NK-92 (cell line): ENCODE data around the gene LPIN2.
"Not testable (repeated sequence)": the region's sequence is repeated elsewhere in the genome, so short reads cannot be mapped to it uniquely, and the experiment has no call there.

Experiments used
- DNase-seq: peaks from one replicate; lab custom pipeline; 2025; ENCODE audit not compliant: unreplicated experiment; lab: John Stamatoyannopoulos, UW

LPIN2 gene, protein sequence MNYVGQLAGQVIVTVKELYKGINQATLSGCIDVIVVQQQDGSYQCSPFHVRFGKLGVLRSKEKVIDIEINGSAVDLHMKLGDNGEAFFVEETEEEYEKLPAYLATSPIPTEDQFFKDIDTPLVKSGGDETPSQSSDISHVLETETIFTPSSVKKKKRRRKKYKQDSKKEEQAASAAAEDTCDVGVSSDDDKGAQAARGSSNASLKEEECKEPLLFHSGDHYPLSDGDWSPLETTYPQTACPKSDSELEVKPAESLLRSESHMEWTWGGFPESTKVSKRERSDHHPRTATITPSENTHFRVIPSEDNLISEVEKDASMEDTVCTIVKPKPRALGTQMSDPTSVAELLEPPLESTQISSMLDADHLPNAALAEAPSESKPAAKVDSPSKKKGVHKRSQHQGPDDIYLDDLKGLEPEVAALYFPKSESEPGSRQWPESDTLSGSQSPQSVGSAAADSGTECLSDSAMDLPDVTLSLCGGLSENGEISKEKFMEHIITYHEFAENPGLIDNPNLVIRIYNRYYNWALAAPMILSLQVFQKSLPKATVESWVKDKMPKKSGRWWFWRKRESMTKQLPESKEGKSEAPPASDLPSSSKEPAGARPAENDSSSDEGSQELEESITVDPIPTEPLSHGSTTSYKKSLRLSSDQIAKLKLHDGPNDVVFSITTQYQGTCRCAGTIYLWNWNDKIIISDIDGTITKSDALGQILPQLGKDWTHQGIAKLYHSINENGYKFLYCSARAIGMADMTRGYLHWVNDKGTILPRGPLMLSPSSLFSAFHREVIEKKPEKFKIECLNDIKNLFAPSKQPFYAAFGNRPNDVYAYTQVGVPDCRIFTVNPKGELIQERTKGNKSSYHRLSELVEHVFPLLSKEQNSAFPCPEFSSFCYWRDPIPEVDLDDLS

DNA sequence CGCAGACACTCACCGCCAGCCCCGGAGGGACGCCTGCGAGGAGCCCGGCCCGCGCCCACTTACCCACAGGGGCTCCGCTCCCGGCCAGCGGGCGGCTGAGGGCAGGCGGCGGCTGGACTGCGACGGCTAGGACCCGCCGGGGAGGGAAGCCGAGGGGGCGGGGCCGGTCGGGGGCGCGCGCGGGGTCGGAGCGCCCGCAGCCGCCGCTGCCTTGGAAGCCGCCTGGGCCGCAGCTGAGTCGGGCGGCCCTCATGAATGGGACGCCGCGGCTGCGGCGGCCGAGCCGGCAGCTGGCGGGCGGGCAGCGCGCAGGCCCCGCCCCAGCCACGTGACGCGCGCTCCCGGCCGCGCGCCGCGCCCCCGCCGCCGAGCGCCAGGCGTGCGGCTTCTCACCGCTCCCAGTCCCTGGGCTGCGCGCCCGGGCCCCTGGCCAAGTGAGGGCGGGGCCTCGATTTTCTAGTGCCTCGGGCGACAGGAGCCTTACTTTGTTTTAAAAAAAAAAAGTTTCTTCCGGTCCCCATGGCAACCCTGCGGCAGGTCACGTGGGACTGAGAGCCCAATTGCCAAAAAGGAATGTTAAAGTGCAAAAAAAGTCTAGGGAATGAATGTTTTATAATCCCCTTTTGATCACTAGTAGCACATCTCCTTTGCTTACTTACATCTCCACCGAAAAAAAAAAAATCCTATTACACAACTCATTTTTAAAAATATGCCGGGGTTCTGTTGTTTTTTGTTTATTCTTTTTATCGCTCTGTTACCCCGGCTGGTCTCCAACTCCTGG is at the start of gene LPIN2:
Gene LPIN2, minus strand, starts transcription at position 121 of the 781 bp plus-strand sequence. CDS start 52,304 bp downstream, outside the sequence.
- DNase-seq, result peak; percentile 79

- DNase-seq, result no peak
Measured at GRCh38 chr18:3061581-3062312, 48.8 kb upstream of the LPIN2 start.

GRCh38 chr18:3060667-3061580 is 48.0 kb upstream of the LPIN2 start:
- DNase-seq, result no peak

DNA sequence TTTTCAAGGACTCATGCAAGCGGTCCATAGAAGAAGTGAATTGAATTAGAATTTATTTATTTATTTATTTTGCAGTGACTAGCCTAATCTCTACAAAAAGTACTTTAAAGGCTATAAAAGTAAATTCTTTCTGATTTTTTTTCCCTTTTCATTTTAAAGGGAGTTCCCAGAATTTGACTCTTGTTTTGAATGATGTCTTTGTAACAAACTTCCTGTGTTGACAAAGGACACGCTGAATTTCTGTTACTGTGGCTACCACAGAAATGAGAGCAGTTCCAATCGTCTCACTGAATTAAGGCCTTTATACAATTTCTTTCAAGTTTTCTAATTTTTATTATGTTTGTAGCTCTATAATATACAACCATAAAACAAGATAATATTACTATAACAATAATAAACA is 46.3 kb upstream of the LPIN2 start:
- no peak for DNase-seq

GRCh38 chr18:3058328-3059191 is 45.6 kb upstream of the LPIN2 start:
- no peak for DNase-seq

- DNase-seq, result no peak
Measured at GRCh38 chr18:3057526-3057925, 44.6 kb upstream of the LPIN2 start.

- no peak for DNase-seq
Measured at GRCh38 chr18:3056311-3056710, 43.4 kb upstream of the LPIN2 start.

DNA sequence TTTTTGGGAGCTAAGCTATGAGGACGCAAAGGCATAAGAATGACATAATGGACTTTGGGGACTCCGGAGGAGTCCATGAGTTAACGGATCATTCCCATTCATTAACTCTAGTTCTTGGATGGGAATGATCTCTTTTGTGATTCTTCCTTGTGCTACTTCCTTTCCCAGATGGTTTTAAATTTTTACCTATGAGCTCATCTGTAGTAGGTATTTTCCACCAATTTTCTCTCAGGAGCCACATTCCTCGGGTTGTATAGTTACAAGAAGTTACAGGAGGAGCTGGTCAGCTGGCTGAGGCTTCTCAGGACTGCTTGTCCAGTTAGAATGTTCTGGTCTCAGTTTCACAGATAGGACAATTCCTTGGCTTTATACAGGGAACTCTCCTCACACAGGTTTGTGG is 42.9 kb upstream of the LPIN2 start:
- DNase-seq, result no peak

- no peak for DNase-seq
Measured at GRCh38 chr18:3055186-3055728, 42.3 kb upstream of the LPIN2 start.

- no peak for DNase-seq
Measured at GRCh38 chr18:3054780-3055179, 41.8 kb upstream of the LPIN2 start.

DNA sequence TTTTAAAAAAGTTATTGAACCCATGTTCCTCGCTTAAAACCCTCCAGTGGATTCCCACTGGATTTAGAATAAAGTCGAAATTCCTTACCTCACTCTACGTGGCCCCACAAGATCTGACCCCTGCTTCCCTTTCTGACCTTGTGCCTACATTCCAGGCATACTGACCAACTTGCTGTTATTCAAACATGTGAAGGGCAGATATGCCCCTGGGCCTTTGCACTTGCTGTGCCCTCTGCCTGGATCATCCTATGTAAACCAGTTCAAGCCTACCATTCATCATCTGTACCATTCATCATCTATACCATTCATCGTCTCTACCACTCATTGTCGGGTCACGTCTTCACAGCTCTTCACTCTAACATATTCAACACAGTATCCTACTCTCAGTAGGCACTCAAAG is 41.3 kb upstream of the LPIN2 start:
- no peak for DNase-seq

DNA sequence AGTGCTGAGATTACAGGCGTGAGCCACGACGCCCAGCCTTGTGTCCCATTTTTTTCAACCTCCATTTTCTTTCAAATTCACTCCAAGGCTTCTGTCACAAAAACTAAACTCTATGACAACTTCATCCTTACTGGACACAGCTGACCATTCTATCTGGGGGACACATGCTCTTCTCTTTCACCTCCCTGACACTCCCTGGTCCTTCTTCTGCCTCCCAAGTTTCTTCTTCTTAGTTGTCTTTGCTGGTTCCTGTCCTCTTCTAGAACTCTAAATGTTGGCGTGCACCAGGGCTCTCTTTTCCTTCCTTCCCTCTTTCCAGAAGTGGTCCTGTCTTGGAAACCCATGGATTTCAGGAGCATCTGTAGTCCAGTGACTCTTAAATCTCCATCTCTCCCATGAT is 40.1 kb upstream of the LPIN2 start:
- DNase-seq, result no peak

GRCh38 chr18:3052411-3052758 is 39.4 kb upstream of the LPIN2 start:
- no peak for DNase-seq

DNA sequence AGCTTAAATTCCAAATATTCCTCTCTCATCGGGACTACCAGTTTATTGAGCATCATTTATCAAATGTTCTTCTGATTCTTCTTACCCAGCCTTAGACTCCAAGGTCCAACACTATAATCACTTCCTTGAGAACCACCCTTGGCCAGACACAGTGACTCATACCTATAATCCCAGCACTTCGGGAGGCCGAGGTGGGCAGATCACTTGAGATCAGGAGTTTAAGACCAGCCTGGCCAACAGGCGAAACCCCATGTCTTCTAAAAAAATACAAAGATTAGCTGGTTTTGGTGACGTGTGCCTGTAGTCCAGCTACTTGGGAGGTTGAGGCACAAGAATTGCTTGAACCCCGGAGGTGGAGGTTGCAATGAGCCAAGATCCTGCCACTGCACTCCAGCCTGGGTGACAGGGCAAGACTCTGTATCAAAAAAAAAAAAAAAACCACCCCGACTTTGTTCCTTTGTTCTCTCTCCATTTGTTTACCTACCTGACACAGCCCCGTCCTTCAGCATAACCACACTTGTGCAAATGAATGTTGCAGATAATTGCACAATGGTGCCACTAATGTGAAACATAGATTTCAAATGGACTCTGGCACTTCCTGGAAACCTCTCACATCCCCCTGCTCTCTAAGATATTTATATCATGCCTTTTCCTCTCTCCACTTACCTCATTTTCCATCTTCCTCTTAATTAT is 38.9 kb upstream of the LPIN2 start:
- DNase-seq, result no peak

GRCh38 chr18:3049897-3050454 is 37.0 kb upstream of the LPIN2 start:
- DNase-seq, result not testable (repeated sequence)

- DNase-seq, result no peak
Measured at GRCh38 chr18:3048820-3049349, 35.9 kb upstream of the LPIN2 start.

- DNase-seq, result no peak
Measured at GRCh38 chr18:3048121-3048520, 35.2 kb upstream of the LPIN2 start.
